Embryonic facial prominence (tissue), 1 donor: Measurements from ENCODE around the gene MOBP.

Source experiments
- DNase-seq: peaks from one replicate; pipeline ENCODE4 v3.0.0-alpha.2; 2016; ENCODE audit errors: extremely low spot score

The MOBP gene

DNA sequence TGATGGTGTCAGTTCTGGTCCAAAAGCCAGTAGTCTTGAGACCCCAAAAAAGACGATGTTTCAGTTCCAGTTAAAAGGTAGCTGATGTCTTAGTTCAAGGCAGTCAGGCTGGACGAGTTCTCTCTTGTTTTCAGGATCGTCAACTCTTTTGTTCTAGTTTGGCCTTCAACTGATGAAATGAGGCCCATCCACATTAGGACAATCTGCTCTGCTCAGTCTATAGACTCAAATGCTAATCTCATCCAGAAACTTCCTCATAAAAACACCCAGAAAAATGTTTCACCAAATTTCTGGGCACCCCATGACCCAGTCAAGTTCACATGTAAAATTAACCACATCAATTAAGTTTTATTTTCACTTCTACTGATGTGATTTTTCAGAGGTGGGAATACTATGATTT is 74.0 kb downstream of the MOBP start:
- no peak for DNase-seq

DNA sequence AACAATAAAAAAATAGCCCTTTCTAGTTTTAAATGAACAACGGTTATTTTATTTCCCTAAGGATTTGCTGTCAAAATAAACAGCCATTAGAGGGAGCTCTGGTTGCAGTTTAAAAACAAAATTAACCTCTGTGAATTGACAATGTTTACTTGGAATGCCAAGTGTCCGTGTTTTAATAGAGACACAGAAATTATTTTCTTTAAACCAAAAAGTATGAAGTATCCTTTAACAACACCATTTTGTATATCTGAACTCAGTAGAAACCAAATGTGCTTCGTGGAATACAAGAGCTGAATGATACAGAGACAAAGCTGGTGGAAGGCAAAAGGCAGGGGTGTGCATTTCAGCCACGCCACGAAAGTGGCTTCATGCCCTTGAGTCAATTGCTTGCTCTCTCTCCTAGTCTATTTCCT is 74.4 kb downstream of the MOBP start:
- no peak for DNase-seq

DNA sequence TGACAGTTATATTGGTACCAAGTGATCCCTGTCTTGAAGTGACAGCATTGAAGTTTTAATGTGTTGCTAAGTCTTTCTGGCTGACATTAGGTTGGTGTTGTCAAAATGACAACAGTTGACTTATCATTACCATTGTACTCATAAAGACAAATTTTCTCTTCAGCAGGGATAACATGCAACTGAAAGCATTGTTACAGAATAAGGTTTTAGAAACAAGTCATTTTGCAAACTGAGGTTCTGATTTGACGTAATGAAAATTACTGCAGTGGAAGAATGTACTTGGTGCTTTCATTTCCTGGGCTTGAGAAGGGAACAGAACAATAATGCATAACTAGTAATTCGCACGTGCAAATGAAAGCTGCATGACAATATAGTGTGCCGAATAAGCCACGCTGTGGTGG is 75.1 kb downstream of the MOBP start:
- no peak for DNase-seq

DNA sequence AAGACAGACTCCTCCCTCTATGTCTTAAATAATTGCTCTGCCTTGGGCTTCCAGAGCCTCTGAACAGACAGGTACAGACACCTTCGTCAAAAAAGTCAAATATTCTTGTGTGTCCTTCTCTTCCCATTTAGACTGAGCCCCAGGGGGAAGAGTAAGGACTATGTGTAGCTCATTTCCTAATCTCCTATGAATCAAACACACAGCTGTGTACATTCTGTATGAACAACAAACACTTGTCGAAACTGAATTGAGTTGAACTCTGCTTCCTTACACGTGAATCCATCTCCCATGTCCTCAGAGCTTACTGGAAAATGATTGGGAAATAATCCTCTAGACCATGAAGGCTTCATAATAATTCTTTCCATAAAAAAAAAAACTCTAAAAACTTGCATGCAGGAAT is 80.8 kb downstream of the MOBP start:
- no peak for DNase-seq

DNA sequence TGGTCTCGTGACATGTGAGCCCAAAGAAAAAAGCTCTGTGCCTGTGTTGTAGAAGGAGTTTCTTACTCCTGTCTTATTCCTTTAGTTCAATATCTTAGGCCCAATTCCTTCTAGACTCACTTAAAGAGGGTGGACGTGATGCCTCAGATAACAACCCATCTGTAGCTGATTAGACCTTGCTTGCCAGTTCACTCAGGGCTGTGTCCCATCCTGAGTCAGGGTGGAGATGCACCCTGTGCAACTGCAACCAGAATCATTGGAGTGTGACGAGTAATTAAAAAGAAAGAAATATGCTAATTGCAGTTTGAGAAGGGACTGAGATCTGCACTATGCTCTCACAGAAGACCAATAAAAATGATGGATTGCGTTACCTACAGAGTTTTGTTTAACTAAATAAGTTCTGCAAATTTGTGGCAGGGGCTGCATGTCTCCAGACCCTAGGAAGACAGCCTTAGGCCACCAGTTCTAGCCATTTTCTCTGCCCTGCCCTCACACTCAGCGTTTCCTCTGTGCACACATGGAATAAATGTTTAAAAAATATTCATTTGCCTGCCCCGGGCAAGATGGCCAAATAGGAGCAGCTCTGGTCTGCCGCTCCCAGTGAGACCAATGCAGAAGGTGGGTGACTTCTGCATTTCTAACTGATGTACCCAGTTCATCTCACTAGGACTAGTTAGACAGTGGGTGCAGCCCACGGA is 83.0 kb downstream of the MOBP start:
- no peak for DNase-seq
